A172 (cell line): ENCODE results near the gene MND1. TPM values are rescaled to one million over a fixed set of nuclear protein-coding genes. Genes with fewer than 3 reads are reported as not detected.
"Not testable (repeated sequence)": the region's sequence is repeated elsewhere in the genome, so short reads cannot be mapped to it uniquely, and the experiment has no call there.

Experiments
- DNase-seq: peaks from one replicate; pipeline ENCODE4 v3.0.0-alpha.2; 2015; ENCODE audit warnings: low spot score
- total RNA-seq: library from RNA; depleted of rRNA; stranded (reverse); fragments of >200 nt; shearing (Covaris generic); gene quantifications from 2 replicates; pipeline ENCODE4 v1.2.3, GENCODE V29; 2014; rRNA removed

MND1 gene
- total RNA-seq, 1 experiment from 2014 or later, result 39.6 TPM

DNA sequence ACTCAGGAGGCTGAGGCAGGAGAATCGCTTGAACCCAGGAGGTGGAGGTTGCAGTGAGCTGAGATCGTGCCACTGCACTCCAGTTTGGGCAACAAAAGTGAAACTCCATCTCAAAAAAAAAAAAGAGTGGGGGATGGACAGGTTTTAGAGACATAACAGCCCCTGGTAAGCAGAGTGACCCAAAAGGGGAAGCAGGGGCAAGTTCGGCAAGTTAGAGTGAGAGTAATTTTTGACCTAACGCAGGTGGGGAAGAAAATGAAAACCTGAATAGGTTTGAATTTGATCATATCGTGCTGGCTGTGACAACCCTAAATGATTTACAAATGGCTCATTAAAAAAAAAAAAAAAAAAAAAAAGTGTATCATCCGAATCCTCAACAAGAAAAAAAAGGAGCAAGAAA, 96.0 kb downstream of the MND1 start:
- no peak for DNase-seq

DNA sequence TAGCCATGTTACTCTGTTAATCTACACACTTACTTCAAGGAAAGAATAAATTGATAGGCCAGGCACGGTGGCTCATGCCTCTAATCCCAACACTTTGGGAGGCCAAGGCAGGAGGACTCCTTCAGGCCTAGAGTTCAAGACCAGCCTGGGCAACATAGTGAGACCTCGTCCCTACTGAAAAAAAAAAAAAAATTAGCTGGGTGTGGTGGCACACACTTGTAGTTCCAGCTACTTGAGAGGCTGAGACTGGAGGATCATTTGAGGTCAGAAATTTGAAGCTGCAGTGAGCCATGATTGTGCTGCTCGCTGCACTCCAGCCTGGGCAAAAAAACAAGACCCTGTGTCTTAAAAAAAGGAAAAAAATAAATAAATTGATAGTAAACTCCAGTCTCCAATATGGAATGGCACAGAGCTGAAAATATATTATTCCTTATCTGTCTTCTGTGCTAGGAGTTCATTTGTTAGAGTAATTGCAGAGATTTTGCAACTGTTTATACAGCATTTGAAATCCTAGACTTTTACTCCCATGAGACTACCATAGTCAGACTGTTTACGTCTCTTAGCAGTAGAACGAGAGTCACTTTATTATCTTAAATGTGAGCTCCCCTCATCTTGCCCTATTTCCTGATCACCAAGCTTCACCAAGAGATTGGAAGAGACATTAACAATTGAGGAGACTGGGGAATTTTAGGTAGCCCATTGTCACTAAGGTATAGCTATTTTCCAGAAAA, 102.9 kb downstream of the MND1 start:
- DNase-seq, result no peak

DNA sequence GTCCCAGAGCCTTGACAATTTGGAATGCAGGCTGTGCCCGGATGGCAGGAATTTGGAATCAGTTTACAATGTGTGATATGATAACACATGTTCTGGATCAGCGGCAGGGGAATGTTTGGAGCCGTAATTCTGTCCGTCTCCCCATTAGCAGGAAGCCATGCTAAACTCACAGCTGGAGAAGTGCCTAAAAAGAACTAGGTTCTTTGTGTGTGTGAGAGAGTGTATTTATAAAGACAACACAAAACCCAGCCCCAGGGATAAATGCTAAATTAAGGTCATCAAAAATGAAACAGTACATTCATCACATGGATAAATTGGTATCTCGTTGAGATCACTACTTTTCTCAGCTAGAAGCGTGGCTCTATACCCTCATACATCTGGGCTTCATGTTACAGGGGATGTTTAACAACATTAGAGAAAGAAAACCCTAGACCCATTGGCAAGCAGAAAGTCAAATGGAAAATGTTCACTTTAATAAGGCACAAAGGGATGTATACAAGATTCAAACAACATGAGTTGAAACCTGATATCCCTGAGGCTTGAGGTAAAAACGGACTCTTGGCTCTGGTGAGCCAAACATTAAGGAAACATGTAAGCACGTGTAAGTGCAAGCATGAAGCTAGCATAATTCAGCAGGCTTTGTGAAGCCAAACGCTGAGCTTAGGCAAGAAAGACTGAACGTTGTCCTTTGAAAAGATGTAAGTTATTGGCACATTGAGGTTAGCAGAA, 103.7 kb downstream of the MND1 start:
- DNase-seq, result no peak

DNA sequence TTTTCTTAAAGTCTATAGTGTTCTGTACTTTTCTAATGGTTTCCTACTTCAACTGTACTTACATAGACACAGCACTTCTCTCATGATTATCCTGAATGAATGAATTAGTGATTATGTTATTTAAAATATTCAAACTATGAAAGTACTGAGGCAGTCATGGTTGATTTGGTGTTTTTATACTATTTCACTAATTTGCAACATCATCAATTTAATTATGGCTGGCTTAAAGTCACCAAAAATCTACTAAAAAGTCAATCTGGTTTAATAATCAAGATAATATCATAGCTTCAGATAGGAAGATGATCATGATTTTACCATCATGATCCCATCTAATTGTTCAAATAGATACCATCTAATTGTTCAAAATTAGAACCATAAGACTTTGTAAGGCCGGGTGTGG, 104.8 kb downstream of the MND1 start:
- DNase-seq, result no peak

DNA sequence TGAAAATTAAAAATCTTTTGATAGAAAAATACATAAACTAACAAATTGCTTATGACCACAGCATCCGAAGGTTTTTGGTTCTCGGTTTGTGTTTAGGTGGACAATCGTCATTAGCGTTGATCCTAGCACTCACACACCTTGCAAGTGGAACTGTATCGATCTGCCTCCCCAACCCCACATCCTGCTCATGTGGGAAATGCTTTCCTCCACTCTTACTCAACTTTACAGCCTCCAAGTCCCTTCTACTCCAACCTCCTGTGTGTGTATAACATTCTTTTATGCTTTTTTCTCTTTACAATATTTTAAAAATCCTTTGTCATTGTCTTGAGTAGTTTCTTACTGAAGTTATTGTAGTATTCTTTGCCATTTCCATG, 106.0 kb downstream of the MND1 start:
- DNase-seq, result no peak

DNA sequence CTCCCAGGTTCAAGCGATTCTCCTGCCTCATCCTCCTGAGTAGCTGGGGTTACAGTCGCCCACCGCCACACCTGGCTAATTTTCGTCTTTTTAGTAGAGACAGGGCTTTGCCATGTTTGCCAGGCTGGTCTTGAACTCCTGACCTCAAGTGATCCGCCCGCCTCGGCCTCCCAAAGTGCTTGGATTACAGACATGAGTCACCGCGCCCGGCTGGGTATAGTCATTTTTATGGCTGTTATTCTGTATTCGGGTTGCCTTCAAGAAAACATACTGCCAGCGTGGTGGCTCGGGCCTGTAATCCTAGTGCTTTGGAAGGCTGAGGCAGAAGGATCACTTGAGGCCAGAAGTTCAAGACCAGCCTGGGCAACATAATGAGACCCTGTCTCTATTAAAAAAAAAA, 106.7 kb downstream of the MND1 start:
- not testable (repeated sequence) for DNase-seq

DNA sequence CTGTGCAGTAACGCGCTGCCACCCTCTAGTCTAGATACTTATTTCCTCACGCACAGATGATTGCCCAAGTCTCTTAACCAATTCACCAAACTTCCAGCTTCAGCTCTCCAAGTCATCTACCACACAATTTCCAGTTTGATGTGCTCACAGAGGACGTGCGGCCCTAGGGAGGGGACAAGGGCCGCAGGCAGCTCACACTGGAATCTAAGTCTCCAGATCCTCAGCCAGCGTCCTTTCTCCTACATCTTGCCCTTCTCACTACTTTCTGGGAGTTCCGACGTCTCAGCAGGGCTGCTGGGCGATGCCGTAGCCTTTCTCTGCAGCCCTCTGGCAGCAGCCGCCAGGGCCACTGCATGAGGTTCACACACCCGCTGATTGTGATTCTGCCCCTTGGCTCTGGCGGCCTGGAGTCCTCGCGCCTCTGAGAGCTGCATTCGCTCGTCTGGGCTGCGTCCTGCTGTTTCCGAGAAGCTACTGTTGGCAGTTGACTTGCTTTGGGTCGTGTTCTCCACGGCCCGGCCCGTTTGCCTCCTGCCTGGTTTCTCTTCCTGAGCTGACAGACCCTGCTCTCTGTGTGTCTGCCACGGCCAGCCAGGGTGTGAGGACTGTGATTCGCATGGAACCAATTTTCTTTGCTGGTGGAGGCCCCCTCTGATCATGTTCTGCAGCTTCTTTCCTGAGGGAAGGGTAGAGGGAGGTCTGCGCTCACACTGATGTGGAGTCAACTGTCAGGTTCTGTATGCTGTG, 107.6 kb downstream of the MND1 start:
- no peak for DNase-seq

DNA sequence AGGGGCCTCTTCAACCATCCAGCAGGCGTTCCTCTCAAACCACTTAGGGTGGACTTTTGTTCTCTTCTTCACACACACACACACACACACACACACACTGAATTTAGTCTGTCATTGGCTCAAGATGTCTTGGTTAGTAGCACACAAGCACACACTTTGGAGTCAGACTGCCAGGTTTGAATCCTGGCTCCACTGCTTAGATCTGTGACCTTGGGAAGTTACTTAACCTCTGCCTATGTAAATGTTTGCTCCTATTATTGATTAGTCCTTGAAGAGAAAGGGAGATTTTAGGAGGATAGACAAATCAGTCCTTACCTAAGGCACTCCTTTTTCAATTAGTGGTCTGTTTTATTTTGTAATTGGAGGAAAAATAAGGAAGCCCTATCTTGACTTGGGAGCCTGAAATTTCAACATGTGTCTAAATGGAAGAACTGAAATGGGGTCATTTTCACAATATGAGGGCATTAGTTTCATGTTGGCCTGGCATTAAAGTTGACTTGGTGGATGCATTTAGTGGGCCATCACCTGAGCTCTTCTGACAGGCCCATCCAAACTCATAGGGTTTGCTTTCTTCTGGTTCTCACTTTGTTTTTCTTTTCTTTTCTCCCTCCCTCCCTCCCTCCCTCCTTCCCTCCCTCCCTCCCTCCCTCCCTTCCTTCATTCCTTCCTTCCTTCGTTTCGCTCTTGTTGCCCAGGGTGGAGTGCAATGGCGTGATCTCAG, 108.3 kb downstream of the MND1 start:
- no peak for DNase-seq

DNA sequence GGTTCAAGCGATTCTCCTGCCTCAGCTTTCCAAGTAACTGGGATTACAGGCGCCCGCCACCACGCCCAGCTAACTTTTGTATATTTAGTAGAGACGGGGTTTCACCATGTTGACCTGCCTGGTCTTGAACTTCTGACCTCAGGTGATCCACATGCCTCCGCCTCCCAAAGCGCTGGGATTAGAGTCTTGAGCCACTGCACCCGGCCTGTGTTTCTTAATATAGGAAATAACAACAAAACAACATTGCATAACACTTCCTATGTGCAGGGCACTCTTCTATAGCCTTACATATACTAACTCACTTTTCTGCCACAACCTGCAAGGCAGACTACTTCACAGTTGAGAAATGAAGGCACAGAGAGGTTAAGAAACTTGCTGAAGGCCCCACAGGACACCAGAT, 108.9 kb downstream of the MND1 start:
- no peak for DNase-seq

DNA sequence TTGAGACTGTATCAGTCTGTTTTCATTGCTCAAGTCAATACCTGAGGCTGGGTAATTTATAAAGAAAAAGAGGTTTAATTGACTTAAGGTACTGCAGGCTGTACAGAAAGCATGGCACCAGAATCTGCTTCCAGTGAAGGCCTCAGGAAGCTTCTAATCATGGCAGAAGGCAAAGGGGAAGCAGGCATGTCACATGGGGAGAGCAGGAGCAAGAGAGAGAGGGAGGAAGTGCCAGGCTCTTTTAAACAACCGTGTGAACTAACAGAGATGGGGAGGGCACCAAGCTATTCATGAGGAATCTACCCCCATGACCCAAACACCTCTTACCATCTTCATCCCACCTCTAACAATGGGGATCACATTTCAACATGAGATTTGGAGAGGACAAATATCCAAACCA, 114.5 kb downstream of the MND1 start:
- DNase-seq, result no peak

DNA sequence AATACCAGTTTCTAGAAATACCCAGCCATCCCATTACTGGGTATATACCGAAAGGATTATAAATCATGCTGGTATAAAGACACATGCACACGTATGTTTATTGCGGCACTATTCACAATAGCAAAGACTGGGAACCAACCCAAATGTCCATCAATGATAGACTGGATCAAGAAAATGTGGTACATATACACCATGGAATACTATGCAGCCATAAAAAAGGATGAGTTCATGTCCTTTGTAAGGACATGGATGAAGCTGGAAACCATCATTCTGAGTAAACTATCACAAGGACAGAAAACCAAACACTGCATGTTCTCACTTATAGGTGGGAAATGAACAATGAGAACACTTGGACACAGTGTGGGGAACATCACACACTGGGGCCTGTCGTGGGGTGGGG, 117.1 kb downstream of the MND1 start:
- not testable (repeated sequence) for DNase-seq

DNA sequence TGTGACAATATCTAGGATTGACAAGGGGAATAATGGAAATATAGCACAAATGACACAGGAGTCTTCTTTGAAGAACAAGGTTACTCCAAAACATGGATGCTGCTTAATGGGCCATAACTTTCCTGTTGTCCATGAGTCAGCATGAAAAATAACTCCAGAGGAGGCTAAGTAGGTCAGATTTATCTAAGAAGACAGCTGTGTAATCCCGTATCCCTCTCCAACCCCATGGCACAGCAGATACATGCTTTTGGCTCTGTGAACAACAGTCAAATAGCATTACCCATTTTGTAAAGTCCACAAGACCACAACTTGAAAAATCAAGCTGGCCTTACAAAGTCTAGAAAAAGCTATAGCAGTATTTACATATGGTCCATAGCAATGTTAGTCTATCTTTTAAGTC, 119.6 kb downstream of the MND1 start:
- DNase-seq, result no peak

Other genes with a start within 250 kb of the MND1 start
- gene TRIM2, start 140.2 kb upstream of the MND1 start, total RNA-seq, result 23.7 and 46.6 TPM in 2 replicates
- gene TMEM131L, start 121.7 kb downstream of the MND1 start, total RNA-seq, result 8.6 and 9.0 TPM in 2 replicates